WTC11 (cell line): ENCODE results near the gene MINDY4B. TPM values are rescaled to one million over a fixed set of nuclear protein-coding genes. Genes with fewer than 3 reads are reported as not detected.

ENCODE experiments used
- ATAC-seq: fragments of 200-7000 bp; cut with Tn5 transposase; 2 replicates; pipeline ENCODE4 v1.10.0; 2021; ENCODE audit warnings: mild to moderate bottlenecking, moderate library complexity
- CTCF ChIA-PET: fragments of 300-600 bp; sonication (Branson Sonifier 250); formaldehyde crosslinking; loops from one replicate; lab custom pipeline; 2021; ENCODE audit warnings: antibody characterized with exemption; lab: Charles Lee
- POLR2A ChIA-PET: fragments of 350-600 bp; sonication (Branson Sonifier 250); formaldehyde crosslinking; loops from one replicate; lab custom pipeline; 2021; ENCODE audit warnings: antibody characterized with exemption; lab: Charles Lee
- DNase-seq: peaks from one replicate; pipeline ENCODE4 v3.0.0; 2021; ENCODE audit warnings: low spot score
- H3K27ac Mint-ChIP-seq: 2 replicates; pipeline ENCODE4 v1.8.0; 2021; ENCODE audit warnings: mixed read lengths
- H3K27me3 Mint-ChIP-seq: 2 replicates; pipeline ENCODE4 v1.8.0; 2021; ENCODE audit warnings: low read depth, mild to moderate bottlenecking, moderate library complexity, mixed read lengths
- H3K36me3 Mint-ChIP-seq: 2 replicates; pipeline ENCODE4 v1.8.0; 2021; ENCODE audit warnings: mixed read lengths
- H3K4me1 Mint-ChIP-seq: 2 replicates; pipeline ENCODE4 v1.8.0; 2022; ENCODE audit warnings: mixed read lengths
- H3K4me3 Mint-ChIP-seq: 2 replicates; pipeline ENCODE4 v1.8.0; 2021; ENCODE audit warnings: mild to moderate bottlenecking, moderate library complexity, mixed read lengths
- H3K9me3 Mint-ChIP-seq: 2 replicates; pipeline ENCODE4 v1.8.0; 2021; ENCODE audit warnings: mixed read lengths
- FOXP1 ChIP-seq: sonication (generic); formaldehyde crosslinking; IDR thresholded peaks from 2 replicates; pipeline ENCODE4 v1.8.0; 2022; ENCODE audit warnings: missing genetic modification reagents, mild to moderate bottlenecking, moderate library complexity, borderline replicate concordance
- GABPB1 ChIP-seq: sonication (generic); formaldehyde crosslinking; IDR thresholded peaks from 2 replicates; pipeline ENCODE4 v1.8.1; 2023; ENCODE audit warnings: mild to moderate bottlenecking, missing genetic modification reagents
- MXD4 ChIP-seq: fragments of 250-450 bp; sonication (Bioruptor Pico); IDR thresholded peaks from 2 replicates; pipeline ENCODE4 v1.8.0; 2021; ENCODE audit warnings: mild to moderate bottlenecking, moderate library complexity, borderline replicate concordance
- NFATC4 ChIP-seq: fragments of 250-450 bp; sonication (Bioruptor Pico); IDR thresholded peaks from 2 replicates; pipeline ENCODE4 v1.9.0; 2021; ENCODE audit warnings: mild to moderate bottlenecking
- NR1H2 ChIP-seq: sonication (generic); formaldehyde crosslinking; IDR thresholded peaks from 2 replicates; pipeline ENCODE4 v1.9.0; 2021; ENCODE audit warnings: mild to moderate bottlenecking, moderate library complexity, missing genetic modification reagents
- SMAD4 ChIP-seq: sonication (generic); formaldehyde crosslinking; IDR thresholded peaks from 2 replicates; pipeline ENCODE4 v1.8.0; 2022; ENCODE audit warnings: mild to moderate bottlenecking, missing genetic modification reagents
- total RNA-seq: library from RNA; stranded (reverse); gene quantifications from 3 replicates; pipeline ENCODE4 v1.2.3, GENCODE V29; 2021
- TF ChIP-seq, protein P1 (sequence below): sonication (generic); formaldehyde crosslinking; IDR thresholded peaks from 2 replicates; pipeline ENCODE4 v1.8.1; 2022; ENCODE audit warnings: low read depth, mild to moderate bottlenecking, moderate library complexity, missing genetic modification reagents, borderline replicate concordance
- TF ChIP-seq, protein P2 (sequence below): sonication (generic); formaldehyde crosslinking; IDR thresholded peaks from 2 replicates; pipeline ENCODE4 v1.8.0; 2022; ENCODE audit warnings: missing genetic modification reagents
- TF ChIP-seq, protein P3 (sequence below): sonication (generic); formaldehyde crosslinking; conservative IDR thresholded peaks from 2 replicates; pipeline ENCODE4 v1.8.1; 2023; ENCODE audit warnings: mild to moderate bottlenecking, low read depth, missing genetic modification reagents, moderate library complexity
- TF ChIP-seq, protein P4 (sequence below): sonication (generic); formaldehyde crosslinking; IDR thresholded peaks from 2 replicates; pipeline ENCODE4 v1.8.1; 2022; ENCODE audit warnings: mild to moderate bottlenecking, missing genetic modification reagents, moderate library complexity, borderline replicate concordance
- TF ChIP-seq, protein P5 (sequence below): fragments of 250-450 bp; sonication (Bioruptor Pico); IDR thresholded peaks from 2 replicates; pipeline ENCODE4 v1.9.0; 2021; ENCODE audit warnings: mild to moderate bottlenecking, borderline replicate concordance
- TF ChIP-seq, protein P6 (sequence below): fragments of 200-600 bp; IDR thresholded peaks from 2 replicates; pipeline ENCODE4 v1.8.0; 2022; ENCODE audit warnings: antibody characterized with exemption

The MINDY4B gene
- total RNA-seq, 1 experiment from 2014 or later, result not detected

DNA sequence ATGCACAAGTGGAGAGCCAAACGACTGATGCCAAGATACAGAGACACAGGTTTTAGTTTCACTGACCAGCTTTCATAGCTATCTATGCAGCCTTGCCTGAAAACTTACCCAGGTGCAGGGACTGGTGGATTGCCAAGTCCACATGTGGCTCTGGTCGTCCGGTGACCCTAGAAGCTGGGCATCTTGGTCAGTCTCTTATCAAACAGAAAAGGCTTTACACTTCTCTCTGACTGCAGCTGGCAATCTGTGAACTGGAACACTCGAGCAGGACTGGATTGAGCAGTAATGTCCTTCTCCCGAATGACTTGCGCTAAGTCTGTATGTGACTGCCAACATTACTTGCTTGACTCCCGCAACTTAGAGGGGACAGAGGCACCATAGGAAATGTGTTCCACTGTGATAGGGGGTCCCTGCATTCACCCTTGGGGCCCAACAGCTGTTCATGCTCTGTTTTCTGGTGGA is 79.3 kb downstream of the MINDY4B start:
- ATAC-seq, result no peak
- POLR2A ChIA-PET, result interaction anchor here (1.1 kb wide), 1 partner anchor 80 kb away, joined by 3 read pairs; no protein-coding TSS in a partner anchor
- peaks cover 25% of the 10 kb centered on the region for H3K27me3 Mint-ChIP-seq

DNA sequence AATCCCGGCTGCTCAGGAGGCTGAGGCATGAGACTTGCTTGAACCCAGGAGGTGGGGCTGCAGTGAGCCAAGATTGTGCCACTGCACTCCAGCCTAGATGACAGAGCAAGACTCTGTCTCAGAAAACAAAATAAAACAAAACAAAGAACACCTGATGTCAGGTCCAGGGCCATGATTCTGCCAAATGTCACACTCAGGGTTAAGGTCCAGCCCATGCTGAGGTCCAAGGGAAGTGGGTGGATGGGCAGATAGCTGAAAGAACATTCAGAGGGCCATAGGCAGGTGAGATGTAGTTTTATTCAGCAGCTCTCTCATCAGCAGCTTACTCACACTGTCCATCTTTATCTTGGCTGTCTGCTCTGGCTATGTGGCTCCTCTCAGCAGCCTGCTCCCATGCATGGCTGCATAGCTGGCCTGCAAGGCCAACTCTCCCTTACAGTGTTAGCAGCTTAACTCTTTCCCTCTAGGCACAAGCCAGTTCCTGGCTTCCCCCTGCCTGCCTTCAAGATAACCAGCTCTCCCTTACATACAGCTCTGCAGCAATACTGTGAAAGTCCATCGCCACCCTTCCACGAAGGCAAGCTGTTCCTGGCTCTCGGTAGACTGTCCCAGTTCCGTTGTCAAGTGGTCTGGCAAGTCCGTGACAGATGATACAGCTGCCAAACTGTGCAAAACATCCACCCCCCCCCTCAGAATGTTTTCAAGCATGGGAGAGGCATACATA is 79.9 kb downstream of the MINDY4B start:
- no peak for DNase-seq
- H3K27ac Mint-ChIP-seq, result no peak overlapping the region; the same call in 1 of the 2 replicates
- H3K4me3 Mint-ChIP-seq, result no peak overlapping the region
- H3K27me3 Mint-ChIP-seq, result peaks cover 25% of the 10 kb centered on the region
- peaks cover 5% of the 10 kb centered on the region; the same call in 1 of the 2 replicates for H3K36me3 Mint-ChIP-seq
- TF ChIP-seq, protein P1, sequence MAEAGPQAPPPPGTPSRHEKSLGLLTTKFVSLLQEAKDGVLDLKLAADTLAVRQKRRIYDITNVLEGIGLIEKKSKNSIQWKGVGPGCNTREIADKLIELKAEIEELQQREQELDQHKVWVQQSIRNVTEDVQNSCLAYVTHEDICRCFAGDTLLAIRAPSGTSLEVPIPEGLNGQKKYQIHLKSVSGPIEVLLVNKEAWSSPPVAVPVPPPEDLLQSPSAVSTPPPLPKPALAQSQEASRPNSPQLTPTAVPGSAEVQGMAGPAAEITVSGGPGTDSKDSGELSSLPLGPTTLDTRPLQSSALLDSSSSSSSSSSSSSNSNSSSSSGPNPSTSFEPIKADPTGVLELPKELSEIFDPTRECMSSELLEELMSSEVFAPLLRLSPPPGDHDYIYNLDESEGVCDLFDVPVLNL (CRISPR knock-in tag), result no peak
- TF ChIP-seq NR1H2 (CRISPR knock-in tag), result no peak
- H3K4me1 Mint-ChIP-seq, result peaks cover 10% of the 10 kb centered on the region
- no peak for ATAC-seq
- ChIA-PET POLR2A (interaction anchor here (1.1 kb wide), 1 partner anchor 80 kb away, joined by 3 read pairs; no protein-coding TSS in a partner anchor), CTCF (interaction anchor here (1.7 kb wide), 1 partner anchor 37 kb away, joined by 9 read pairs; no protein-coding TSS in a partner anchor)
- H3K9me3 Mint-ChIP-seq, result 0 out of 2 replicates have a peak, but pooled peaks cover 5% of the 10 kb centered on the region

More for the DNA sequence above, 79.3 kb downstream of the MINDY4B start:
- H3K36me3 Mint-ChIP-seq, result peaks cover 5% of the 10 kb centered on the region; the same call in 1 of the 2 replicates
- no peak overlapping the region for H3K27ac Mint-ChIP-seq
- no peak for TF ChIP-seq GABPB1 (CRISPR knock-in tag)
- TF ChIP-seq, protein P2, sequence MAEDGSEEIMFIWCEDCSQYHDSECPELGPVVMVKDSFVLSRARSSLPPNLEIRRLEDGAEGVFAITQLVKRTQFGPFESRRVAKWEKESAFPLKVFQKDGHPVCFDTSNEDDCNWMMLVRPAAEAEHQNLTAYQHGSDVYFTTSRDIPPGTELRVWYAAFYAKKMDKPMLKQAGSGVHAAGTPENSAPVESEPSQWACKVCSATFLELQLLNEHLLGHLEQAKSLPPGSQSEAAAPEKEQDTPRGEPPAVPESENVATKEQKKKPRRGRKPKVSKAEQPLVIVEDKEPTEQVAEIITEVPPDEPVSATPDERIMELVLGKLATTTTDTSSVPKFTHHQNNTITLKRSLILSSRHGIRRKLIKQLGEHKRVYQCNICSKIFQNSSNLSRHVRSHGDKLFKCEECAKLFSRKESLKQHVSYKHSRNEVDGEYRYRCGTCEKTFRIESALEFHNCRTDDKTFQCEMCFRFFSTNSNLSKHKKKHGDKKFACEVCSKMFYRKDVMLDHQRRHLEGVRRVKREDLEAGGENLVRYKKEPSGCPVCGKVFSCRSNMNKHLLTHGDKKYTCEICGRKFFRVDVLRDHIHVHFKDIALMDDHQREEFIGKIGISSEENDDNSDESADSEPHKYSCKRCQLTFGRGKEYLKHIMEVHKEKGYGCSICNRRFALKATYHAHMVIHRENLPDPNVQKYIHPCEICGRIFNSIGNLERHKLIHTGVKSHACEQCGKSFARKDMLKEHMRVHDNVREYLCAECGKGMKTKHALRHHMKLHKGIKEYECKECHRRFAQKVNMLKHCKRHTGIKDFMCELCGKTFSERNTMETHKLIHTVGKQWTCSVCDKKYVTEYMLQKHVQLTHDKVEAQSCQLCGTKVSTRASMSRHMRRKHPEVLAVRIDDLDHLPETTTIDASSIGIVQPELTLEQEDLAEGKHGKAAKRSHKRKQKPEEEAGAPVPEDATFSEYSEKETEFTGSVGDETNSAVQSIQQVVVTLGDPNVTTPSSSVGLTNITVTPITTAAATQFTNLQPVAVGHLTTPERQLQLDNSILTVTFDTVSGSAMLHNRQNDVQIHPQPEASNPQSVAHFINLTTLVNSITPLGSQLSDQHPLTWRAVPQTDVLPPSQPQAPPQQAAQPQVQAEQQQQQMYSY (CRISPR knock-in tag), result peak; percentile 65
- CTCF ChIA-PET, result interaction anchor here (1.7 kb wide), 1 partner anchor 38 kb away, joined by 9 read pairs; no protein-coding TSS in a partner anchor
- no peak for DNase-seq
- H3K4me3 Mint-ChIP-seq, result no peak overlapping the region
- 0 out of 2 replicates have a peak, but pooled peaks cover 5% of the 10 kb centered on the region for H3K9me3 Mint-ChIP-seq
- peaks cover 10% of the 10 kb centered on the region for H3K4me1 Mint-ChIP-seq

DNA sequence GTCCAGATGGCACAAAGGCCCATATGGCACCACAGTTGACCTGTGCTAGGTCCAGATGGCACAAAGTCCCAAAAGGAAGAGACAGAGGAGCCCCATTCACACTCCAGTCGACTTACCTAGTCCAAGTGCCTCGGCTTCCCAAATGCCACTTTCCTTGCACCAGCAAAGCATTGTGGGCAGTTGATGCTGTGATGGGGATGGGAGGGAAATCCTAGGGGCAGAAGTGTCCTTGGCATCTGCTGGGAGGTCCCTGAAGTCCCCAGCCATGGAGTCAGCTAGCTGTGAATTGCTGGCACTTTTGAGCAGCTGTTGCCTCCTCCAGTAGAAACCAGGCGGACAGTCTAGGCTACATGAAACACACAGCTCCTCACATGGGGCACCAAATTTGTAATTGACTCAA is 82.0 kb downstream of the MINDY4B start:
- DNase-seq, result no peak
- H3K27me3 Mint-ChIP-seq, result peaks cover 18% of the 10 kb centered on the region
- H3K4me3 Mint-ChIP-seq, result no peak overlapping the region
- TF ChIP-seq, protein P3, sequence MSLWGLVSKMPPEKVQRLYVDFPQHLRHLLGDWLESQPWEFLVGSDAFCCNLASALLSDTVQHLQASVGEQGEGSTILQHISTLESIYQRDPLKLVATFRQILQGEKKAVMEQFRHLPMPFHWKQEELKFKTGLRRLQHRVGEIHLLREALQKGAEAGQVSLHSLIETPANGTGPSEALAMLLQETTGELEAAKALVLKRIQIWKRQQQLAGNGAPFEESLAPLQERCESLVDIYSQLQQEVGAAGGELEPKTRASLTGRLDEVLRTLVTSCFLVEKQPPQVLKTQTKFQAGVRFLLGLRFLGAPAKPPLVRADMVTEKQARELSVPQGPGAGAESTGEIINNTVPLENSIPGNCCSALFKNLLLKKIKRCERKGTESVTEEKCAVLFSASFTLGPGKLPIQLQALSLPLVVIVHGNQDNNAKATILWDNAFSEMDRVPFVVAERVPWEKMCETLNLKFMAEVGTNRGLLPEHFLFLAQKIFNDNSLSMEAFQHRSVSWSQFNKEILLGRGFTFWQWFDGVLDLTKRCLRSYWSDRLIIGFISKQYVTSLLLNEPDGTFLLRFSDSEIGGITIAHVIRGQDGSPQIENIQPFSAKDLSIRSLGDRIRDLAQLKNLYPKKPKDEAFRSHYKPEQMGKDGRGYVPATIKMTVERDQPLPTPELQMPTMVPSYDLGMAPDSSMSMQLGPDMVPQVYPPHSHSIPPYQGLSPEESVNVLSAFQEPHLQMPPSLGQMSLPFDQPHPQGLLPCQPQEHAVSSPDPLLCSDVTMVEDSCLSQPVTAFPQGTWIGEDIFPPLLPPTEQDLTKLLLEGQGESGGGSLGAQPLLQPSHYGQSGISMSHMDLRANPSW (CRISPR knock-in tag), result no peak
- TF ChIP-seq SMAD4 (CRISPR knock-in tag) (no peak), NFATC4 (CRISPR knock-in tag) (no peak), MXD4 (no peak), FOXP1 (CRISPR knock-in tag) (no peak)
- TF ChIP-seq, protein P4, sequence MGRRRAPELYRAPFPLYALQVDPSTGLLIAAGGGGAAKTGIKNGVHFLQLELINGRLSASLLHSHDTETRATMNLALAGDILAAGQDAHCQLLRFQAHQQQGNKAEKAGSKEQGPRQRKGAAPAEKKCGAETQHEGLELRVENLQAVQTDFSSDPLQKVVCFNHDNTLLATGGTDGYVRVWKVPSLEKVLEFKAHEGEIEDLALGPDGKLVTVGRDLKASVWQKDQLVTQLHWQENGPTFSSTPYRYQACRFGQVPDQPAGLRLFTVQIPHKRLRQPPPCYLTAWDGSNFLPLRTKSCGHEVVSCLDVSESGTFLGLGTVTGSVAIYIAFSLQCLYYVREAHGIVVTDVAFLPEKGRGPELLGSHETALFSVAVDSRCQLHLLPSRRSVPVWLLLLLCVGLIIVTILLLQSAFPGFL (CRISPR knock-in tag), result no peak
- TF ChIP-seq, protein P5, sequence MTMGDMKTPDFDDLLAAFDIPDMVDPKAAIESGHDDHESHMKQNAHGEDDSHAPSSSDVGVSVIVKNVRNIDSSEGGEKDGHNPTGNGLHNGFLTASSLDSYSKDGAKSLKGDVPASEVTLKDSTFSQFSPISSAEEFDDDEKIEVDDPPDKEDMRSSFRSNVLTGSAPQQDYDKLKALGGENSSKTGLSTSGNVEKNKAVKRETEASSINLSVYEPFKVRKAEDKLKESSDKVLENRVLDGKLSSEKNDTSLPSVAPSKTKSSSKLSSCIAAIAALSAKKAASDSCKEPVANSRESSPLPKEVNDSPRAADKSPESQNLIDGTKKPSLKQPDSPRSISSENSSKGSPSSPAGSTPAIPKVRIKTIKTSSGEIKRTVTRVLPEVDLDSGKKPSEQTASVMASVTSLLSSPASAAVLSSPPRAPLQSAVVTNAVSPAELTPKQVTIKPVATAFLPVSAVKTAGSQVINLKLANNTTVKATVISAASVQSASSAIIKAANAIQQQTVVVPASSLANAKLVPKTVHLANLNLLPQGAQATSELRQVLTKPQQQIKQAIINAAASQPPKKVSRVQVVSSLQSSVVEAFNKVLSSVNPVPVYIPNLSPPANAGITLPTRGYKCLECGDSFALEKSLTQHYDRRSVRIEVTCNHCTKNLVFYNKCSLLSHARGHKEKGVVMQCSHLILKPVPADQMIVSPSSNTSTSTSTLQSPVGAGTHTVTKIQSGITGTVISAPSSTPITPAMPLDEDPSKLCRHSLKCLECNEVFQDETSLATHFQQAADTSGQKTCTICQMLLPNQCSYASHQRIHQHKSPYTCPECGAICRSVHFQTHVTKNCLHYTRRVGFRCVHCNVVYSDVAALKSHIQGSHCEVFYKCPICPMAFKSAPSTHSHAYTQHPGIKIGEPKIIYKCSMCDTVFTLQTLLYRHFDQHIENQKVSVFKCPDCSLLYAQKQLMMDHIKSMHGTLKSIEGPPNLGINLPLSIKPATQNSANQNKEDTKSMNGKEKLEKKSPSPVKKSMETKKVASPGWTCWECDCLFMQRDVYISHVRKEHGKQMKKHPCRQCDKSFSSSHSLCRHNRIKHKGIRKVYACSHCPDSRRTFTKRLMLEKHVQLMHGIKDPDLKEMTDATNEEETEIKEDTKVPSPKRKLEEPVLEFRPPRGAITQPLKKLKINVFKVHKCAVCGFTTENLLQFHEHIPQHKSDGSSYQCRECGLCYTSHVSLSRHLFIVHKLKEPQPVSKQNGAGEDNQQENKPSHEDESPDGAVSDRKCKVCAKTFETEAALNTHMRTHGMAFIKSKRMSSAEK (CRISPR knock-in tag), result no peak
- TF ChIP-seq, protein P6, sequence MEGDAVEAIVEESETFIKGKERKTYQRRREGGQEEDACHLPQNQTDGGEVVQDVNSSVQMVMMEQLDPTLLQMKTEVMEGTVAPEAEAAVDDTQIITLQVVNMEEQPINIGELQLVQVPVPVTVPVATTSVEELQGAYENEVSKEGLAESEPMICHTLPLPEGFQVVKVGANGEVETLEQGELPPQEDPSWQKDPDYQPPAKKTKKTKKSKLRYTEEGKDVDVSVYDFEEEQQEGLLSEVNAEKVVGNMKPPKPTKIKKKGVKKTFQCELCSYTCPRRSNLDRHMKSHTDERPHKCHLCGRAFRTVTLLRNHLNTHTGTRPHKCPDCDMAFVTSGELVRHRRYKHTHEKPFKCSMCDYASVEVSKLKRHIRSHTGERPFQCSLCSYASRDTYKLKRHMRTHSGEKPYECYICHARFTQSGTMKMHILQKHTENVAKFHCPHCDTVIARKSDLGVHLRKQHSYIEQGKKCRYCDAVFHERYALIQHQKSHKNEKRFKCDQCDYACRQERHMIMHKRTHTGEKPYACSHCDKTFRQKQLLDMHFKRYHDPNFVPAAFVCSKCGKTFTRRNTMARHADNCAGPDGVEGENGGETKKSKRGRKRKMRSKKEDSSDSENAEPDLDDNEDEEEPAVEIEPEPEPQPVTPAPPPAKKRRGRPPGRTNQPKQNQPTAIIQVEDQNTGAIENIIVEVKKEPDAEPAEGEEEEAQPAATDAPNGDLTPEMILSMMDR, result no peak
- H3K4me1 Mint-ChIP-seq, result no peaks in the 10 kb centered on the region
- ChIA-PET POLR2A (interaction anchor here (1.5 kb wide), 1 partner anchor 36 kb away, joined by 3 read pairs; no protein-coding TSS in a partner anchor), CTCF (interaction anchor here (1.0 to 1.4 kb wide), 2 partner anchors 35 to 36 kb away, joined by 3 to 5 read pairs; no protein-coding TSS in a partner anchor)
- H3K9me3 Mint-ChIP-seq, result 0 out of 2 replicates have a peak, but pooled peaks cover 5% of the 10 kb centered on the region
- no peak for ATAC-seq
- H3K36me3 Mint-ChIP-seq, result peaks cover 5% of the 10 kb centered on the region; the same call in 1 of the 2 replicates
- no peak overlapping the region for H3K27ac Mint-ChIP-seq
